Prostate gland (tissue), 2 donors: Measurements from ENCODE around the gene CYB5RL. TPM values are rescaled to one million over a fixed set of nuclear protein-coding genes. Genes with fewer than 3 reads are reported as not detected.

Experiments
- DNase-seq: peaks from one replicate; pipeline ENCODE4 v3.0.0-alpha.2; 2019; ENCODE audit warnings: low spot score
- H3K27ac ChIP-seq, 2 donors: fragments of 200-600 bp; sonication (generic); 2 replicates each; pipeline ENCODE4 v1.5.1; 2017 to 2019
- H3K27me3 ChIP-seq: fragments of 200-600 bp; sonication (generic); replicated peaks from 2 replicates; pipeline ENCODE4 v1.5.1; 2019; ENCODE audit not compliant: insufficient read depth
- H3K36me3 ChIP-seq, 2 donors: fragments of 200-600 bp; sonication (generic); 1 replicate in 1 of 2; 2 replicates in 1 of 2; pipeline versions ENCODE4 v1.5.1 to v1.8.1; 2017 to 2019
- H3K4me1 ChIP-seq: fragments of 200-600 bp; sonication (generic); replicated peaks from 2 replicates; pipeline ENCODE4 v1.5.1; 2019
- H3K4me3 ChIP-seq, 2 donors: fragments of 200-600 bp; sonication (generic); 2 replicates each; pipeline ENCODE4 v1.5.1; 2017 to 2019
- H3K9me3 ChIP-seq: fragments of 200-600 bp; sonication (generic); 2 replicates; pipeline ENCODE4 v1.5.1; 2017
- POLR2A ChIP-seq: fragments of 450-650 bp; IDR thresholded peaks from one replicate; pipeline ENCODE4 v1.6.1; 2016; ENCODE audit warnings: antibody characterized with exemption, mild to moderate bottlenecking
- POLR2AphosphoS5 ChIP-seq: sonication (generic); formaldehyde crosslinking; IDR thresholded peaks from one replicate; pipeline ENCODE4 v1.6.1; 2017; ENCODE audit warnings: antibody characterized with exemption
- WGBS: methylation state at CpG from one replicate; pipeline ENCODE4 v1.1.5; 2018; 5-methylcytosine and 5-hydroxymethylcytosine counted together
- intact Hi-C: fragments of 100-400 bp; cut with DNase I; formaldehyde crosslinking; loops from one replicate; pipeline ENCODE4 v1.14.2; 2022
- total RNA-seq, 2 donors: library from RNA; depleted of rRNA; stranded (reverse); fragments of >200 nt; gene quantifications; one replicate each; pipeline ENCODE4 v1.1.0, GENCODE V29; 2016
- TF ChIP-seq, protein P1 (sequence below), 4 experiments: fragments of 200-600 bp in 2 of 4; fragments of 450-650 bp in 2 of 4; sonication (generic) in 2 of 4; IDR thresholded peaks; 1 replicate in 3 of 4; 2 replicates in 1 of 4; pipeline ENCODE4 v1.5.1; 2016 to 2019; ENCODE audit warnings: antibody characterized with exemption in 4 of 4, mild to moderate bottlenecking in 2 of 4, moderate library complexity in 2 of 4

Gene CYB5RL
- total RNA-seq, 2 donors from 2014 or later = 6.3 to 10.9 TPM

DNA sequence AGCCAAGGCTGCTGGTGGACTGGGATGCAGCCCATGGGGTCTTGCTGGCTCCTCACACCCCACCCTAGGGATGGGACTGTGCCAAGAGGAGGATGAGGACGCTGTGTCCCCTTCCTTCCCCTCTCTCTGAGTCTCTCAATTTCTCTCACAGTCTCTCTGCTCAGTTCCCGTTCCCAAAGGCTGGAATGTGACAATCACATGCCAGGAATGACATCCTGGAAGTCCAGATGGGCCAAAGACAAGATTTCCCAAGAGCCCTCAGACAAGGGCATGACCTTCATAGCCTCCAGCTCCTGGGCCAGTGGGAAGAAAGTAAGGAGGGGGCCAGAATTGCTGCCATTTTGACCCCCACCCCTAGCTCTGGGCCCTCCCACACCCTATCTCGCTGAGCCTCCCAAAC is 39.5 kb downstream of the CYB5RL start:
- no peak overlapping the region for H3K27ac ChIP-seq
- no peaks in the 10 kb centered on the region for H3K4me1 ChIP-seq
- no peaks in the 10 kb centered on the region for H3K27me3 ChIP-seq
- H3K9me3 ChIP-seq = no peaks in the 10 kb centered on the region
- TF ChIP-seq POLR2A (no peak), POLR2AphosphoS5 (no peak)
- TF ChIP-seq, protein P1, sequence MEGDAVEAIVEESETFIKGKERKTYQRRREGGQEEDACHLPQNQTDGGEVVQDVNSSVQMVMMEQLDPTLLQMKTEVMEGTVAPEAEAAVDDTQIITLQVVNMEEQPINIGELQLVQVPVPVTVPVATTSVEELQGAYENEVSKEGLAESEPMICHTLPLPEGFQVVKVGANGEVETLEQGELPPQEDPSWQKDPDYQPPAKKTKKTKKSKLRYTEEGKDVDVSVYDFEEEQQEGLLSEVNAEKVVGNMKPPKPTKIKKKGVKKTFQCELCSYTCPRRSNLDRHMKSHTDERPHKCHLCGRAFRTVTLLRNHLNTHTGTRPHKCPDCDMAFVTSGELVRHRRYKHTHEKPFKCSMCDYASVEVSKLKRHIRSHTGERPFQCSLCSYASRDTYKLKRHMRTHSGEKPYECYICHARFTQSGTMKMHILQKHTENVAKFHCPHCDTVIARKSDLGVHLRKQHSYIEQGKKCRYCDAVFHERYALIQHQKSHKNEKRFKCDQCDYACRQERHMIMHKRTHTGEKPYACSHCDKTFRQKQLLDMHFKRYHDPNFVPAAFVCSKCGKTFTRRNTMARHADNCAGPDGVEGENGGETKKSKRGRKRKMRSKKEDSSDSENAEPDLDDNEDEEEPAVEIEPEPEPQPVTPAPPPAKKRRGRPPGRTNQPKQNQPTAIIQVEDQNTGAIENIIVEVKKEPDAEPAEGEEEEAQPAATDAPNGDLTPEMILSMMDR (IDR thresholded peaks at IDR 0.05) = no peak
- DNase-seq = no peak
- H3K4me3 ChIP-seq = no peak overlapping the region
- intact Hi-C loops = no loop called here
- WGBS = 83% methylated on average over 3 of the region's 3 CpGs
- H3K36me3 ChIP-seq = no peaks in the 10 kb centered on the region

DNA sequence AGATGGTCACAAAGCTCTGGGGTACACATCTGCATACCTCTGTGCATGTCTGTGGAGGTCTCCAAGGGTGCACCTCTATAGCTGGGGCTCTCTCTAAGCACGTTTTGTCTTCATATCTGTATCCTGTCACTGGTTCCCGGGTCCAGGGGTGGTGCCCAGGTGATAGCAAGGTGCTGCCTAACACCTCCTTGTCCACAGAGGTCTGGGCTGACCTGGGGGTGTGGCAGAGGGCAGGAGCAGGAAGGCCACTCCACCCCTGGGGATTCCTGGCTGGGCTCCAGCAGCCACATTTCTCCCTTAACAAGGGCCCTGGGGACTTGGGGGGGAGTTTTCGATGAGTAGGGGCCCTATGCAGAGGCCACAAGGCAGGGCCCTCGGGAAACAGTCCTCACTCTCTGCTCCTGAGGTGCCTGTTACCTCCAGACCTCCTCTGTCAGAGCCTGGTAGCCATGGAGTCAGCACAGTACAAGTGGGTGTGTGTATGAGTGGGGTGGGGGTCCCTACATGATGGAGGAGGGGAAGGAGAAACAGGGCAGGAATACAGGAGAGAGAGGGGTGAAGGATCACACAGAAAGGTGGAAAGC is 40.0 kb downstream of the CYB5RL start:
- TF ChIP-seq, protein P1 (IDR thresholded peaks at IDR 0.05) = no peak
- TF ChIP-seq POLR2A (no peak), POLR2AphosphoS5 (no peak)
- intact Hi-C loops = no loop called here
- DNase-seq = no peak
- Histone ChIP-seq H3K36me3 (no peaks in the 10 kb centered on the region), H3K4me1 (no peaks in the 10 kb centered on the region), H3K27ac (no peak overlapping the region), H3K27me3 (no peaks in the 10 kb centered on the region), H3K9me3 (no peaks in the 10 kb centered on the region), H3K4me3 (no peak overlapping the region)
- WGBS = 85% methylated on average over 4 of the region's 4 CpGs

DNA sequence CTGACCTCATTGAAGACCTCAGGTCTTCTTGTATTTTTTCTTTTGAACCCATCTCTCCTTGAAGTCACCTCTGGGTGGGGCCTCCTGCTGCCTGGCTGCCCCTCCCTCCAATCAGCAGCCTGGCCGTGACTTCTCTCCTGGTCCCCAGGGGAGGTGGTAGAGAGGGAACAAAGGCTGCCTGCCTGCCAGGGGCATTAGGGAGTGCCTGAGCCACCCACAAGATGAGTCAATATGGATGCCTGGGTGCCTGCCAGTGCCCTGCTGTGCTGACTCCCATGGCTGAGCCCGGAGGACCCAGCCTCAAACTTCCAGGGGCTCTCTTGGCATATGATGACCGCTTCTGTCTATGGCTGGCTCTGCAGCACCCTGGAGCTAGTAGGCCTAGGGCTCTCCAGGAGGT is 41.8 kb downstream of the CYB5RL start:
- intact Hi-C loops = no loop called here
- WGBS = 72% methylated on average over 3 of the region's 3 CpGs
- TF ChIP-seq, protein P1 (IDR thresholded peaks at IDR 0.05) = no peak
- TF ChIP-seq POLR2AphosphoS5 (no peak), POLR2A (no peak)
- DNase-seq = no peak
- no peaks in the 10 kb centered on the region for H3K36me3 ChIP-seq
- no peaks in the 10 kb centered on the region for H3K4me1 ChIP-seq
- H3K9me3 ChIP-seq = no peaks in the 10 kb centered on the region
- H3K4me3 ChIP-seq = no peak overlapping the region
- no peaks in the 10 kb centered on the region for H3K27me3 ChIP-seq
- no peak overlapping the region for H3K27ac ChIP-seq

DNA sequence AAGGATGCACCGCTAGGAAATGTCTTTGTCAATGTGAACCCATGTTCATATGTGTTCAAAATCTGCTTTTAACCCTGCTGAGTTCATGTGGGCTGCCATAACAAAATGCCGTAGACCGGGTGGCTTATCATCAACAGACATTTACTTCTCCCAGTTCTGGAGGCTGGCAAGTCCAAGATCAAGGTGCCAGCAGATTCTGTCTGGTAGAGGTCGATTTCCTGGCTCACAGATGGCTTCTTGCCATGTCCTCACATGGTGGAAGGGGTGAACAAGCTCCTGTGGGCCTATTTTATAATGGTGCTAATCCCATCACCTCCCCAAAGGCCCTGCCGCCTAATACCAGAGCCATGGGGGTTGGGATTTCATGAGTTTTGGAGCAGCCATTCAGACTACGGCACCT is 42.4 kb downstream of the CYB5RL start:
- TF ChIP-seq POLR2A (no peak), POLR2AphosphoS5 (no peak)
- TF ChIP-seq, protein P1 (IDR thresholded peaks at IDR 0.05) = no peak
- Histone ChIP-seq H3K27me3 (no peaks in the 10 kb centered on the region), H3K27ac (no peak overlapping the region), H3K9me3 (no peaks in the 10 kb centered on the region), H3K36me3 (no peaks in the 10 kb centered on the region), H3K4me1 (no peaks in the 10 kb centered on the region), H3K4me3 (no peak overlapping the region)
- intact Hi-C loops = no loop called here
- no peak for DNase-seq
- 90% methylated on average over 6 of the region's 6 CpGs for WGBS

DNA sequence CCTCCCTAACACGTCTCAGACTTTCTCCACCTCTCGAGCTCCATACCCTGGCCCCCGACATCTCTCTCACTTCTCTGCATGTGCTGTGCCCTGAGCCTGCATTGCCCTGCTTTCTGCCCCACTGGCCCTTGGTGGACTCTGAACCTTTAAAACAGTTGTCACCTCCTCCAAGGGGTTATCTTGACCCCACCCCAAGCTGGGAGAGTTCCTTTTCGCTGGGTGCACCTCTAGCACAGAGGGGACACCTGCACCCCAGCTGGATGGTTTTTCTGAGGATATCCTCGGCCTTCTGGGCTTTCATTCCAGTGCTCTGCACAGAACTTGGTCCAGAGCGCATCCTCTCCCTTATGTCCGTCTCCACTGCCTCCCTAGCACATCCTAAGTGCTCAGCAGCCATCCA is 42.8 kb downstream of the CYB5RL start:
- Histone ChIP-seq H3K9me3 (no peaks in the 10 kb centered on the region), H3K27me3 (no peaks in the 10 kb centered on the region), H3K36me3 (no peaks in the 10 kb centered on the region), H3K27ac (no peak overlapping the region), H3K4me1 (no peaks in the 10 kb centered on the region), H3K4me3 (no peak overlapping the region)
- TF ChIP-seq, protein P1 (IDR thresholded peaks at IDR 0.05) = no peak
- TF ChIP-seq POLR2A = no peak
- no peak for TF ChIP-seq POLR2AphosphoS5
- WGBS = 94% methylated on average over 7 of the region's 7 CpGs
- intact Hi-C loops = no loop called here
- no peak for DNase-seq
